Ovary (tissue), 3 donors: ENCODE measurements around the gene GPS1.

ENCODE experiments used
- EP300 ChIP-seq: sonication (generic); formaldehyde crosslinking; IDR thresholded peaks from one replicate; pipeline ENCODE4 v1.6.1; 2017; ENCODE audit warnings: antibody characterized with exemption
- TF ChIP-seq, protein P1 (sequence below), 3 donors: fragments of 450-650 bp in 2 of 3; fragments of 200-600 bp in 1 of 3; IDR thresholded peaks; one replicate each; pipeline versions ENCODE4 v1.5.1 to v1.8.0; 2016 to 2022; ENCODE audit warnings: antibody characterized with exemption in 3 of 3, mild to moderate bottlenecking in 1 of 3
- donor health status: DM: no; HTN: no; CAD: no.

DNA sequence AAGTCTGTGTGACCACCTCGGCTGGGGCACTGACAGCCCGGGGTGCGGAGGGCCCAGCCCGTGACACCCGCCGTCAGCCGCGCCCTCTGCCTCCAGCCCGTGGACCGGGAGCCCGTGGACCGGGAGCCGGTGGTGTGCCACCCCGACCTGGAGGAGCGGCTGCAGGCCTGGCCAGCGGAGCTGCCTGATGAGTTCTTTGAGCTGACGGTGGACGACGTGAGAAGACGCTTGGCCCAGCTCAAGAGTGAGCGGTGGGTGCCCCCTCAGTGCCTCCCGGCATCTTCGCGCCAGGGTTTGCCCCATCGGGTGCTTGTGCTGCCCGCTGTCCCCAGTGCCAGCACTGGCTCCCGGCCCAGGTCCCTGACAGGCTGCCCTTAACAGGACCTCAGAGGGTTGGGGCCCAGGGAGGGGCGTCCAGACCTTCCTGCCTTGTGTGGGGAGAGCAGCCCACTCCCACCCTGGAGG lies 42.7 kb upstream of the GPS1 start:
- TF ChIP-seq, protein P1, sequence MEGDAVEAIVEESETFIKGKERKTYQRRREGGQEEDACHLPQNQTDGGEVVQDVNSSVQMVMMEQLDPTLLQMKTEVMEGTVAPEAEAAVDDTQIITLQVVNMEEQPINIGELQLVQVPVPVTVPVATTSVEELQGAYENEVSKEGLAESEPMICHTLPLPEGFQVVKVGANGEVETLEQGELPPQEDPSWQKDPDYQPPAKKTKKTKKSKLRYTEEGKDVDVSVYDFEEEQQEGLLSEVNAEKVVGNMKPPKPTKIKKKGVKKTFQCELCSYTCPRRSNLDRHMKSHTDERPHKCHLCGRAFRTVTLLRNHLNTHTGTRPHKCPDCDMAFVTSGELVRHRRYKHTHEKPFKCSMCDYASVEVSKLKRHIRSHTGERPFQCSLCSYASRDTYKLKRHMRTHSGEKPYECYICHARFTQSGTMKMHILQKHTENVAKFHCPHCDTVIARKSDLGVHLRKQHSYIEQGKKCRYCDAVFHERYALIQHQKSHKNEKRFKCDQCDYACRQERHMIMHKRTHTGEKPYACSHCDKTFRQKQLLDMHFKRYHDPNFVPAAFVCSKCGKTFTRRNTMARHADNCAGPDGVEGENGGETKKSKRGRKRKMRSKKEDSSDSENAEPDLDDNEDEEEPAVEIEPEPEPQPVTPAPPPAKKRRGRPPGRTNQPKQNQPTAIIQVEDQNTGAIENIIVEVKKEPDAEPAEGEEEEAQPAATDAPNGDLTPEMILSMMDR (IDR thresholded peaks at IDR 0.05) = no peak
- TF ChIP-seq EP300 = no peak
